GM12801 (cell line): ENCODE measurements around the gene PRSS3.

Experiments
- CTCF ChIP-seq: IDR thresholded peaks from one replicate; pipeline ENCODE4 v1.5.1; 2011; ENCODE audit warnings: control low read depth; ENCODE audit not compliant: insufficient read length; ENCODE audit errors: extremely low read depth

Gene PRSS3

GRCh38 chr9:33817327-33818166 lies 22.2 kb downstream of the PRSS3 start:
- no peak for TF ChIP-seq CTCF

- no peak for TF ChIP-seq CTCF
Observed at GRCh38 chr9:33818167-33818846, 22.9 kb downstream of the PRSS3 start.

- TF ChIP-seq CTCF = no peak
Observed at GRCh38 chr9:33818847-33819500, 23.6 kb downstream of the PRSS3 start.

GRCh38 chr9:33820231-33820745 lies 24.9 kb downstream of the PRSS3 start:
- no peak for TF ChIP-seq CTCF

- TF ChIP-seq CTCF = no peak
Observed at GRCh38 chr9:33823801-33824200, 28.4 kb downstream of the PRSS3 start.

- no peak for TF ChIP-seq CTCF
Observed at GRCh38 chr9:33835625-33836260, 40.4 kb downstream of the PRSS3 start.

GRCh38 chr9:33837138-33837537 lies 41.8 kb downstream of the PRSS3 start:
- no peak for TF ChIP-seq CTCF
